HG03139 (cell line): Measurements from ENCODE around the gene SCLY.

ENCODE experiments used
- ATAC-seq: cut with Tn5 transposase; IDR thresholded peaks from one replicate; pipeline ENCODE4 v1.9.1; 2021; ENCODE audit not compliant: unreplicated experiment

SCLY gene

DNA sequence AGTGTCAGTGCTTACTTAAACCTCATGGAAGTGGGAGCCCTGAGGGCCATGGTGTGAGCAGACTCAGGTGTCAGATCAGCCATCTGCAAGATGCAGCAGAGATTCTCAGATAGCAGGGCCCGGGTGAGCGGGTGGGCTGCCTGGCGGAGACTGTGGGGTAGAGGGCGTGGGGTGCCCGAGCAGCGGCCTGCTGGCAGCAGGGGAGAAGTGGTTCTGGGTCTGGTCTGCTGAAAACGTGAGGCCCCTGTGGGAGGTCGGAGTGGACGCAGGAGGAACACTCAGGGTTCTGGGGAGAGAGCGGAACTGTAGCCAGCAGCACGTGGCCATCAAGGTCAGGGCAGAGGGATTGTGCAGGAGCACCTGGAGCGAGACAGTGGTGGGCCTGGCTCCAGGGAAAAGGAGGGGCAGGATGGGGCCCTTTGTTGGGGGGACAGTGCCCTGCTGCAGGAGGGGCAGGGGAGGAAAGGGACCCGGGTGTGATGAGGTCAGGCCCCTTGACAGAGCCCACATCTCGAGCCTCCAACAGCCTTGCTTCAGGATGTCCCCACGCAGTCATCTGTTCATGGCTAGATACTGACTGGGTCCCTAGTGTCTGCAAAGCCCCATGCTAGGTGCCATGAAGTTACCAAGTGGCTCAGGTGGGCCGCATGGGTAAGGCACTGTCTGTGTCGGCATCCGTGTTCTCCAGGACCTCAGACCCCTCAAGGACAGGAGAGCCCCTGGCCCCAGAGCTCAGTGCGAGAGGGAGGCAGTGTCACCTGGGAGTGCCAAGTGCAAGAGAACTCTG, 36.6 kb downstream of the SCLY start:
- ATAC-seq = no peak

DNA sequence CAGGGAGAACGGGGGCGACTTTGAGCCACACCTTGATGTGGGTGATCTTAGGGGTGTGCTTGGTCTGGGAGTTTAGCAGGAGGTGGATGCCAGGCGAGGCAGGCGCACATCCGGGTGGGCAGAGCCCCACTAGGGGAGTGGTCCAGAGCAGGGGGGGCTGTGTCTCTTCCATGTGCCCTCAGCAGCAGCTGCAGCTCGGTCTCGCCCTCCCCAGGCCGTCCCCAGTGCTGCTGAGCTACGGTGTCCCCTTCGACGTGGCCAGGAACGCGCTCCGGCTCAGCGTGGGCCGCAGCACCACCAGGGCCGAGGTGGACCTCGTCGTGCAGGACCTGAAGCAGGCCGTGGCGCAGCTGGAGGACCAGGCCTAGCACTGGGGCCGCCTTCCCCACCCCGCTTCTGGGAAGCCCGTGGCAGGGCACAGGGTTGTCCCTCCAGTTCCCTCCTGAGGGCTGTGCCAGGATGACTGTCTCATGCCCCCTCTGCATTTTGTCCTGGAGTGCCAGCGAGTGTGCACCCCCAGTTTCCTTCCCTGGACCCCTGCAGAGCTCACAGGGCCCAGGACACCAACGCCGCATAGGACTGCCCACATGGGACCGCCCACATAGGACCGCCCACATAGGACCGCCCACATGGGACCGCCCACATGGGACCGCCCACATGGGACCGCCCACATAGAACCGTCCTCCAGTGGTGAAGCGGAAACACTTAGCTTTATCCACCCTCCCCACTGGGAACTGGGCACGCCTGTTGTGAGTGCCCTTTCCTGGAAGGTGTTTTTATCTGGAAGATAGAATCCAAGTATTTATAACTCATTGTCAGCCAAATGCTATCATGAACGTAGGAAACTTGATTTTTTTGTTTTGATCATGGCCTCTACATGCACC, 37.4 kb downstream of the SCLY start:
- ATAC-seq = no peak

DNA sequence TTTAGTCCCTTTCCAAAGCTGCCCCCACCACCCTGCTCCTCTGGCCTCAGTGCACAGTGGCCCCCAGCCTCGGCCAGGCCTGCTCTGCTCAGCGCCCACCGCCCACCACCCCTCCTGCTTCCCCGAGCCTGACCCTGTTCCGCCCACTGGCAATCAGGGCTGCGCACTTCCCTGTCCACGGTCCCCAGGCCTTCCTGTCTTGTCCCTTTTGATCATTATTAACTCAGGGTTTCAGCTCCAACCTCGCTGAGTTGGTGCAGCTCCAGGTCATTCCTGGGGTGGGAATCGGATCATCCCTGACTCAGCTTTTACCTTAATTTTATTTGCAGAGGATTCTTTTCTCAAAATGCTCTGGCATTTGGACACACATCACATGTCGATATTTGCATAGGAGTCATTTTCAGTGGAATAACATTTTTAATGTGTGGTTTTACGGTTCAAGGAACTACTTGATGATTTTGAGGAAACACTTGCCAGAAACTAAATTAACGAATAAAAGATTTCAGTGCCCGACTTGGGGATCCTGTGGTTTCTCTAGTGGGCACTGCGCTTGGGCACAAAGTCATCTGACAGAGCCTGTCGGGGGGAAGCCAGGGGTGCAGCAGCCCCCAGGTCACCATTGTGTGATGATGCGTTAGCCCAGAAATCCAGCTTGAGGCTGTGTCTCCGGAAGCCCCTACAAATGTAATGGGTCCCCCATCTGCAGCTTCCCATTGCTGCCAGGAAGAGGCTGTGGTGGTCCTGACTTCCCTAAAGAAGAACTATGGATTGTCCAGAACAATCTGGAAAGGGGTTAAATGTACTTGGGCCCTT, 38.3 kb downstream of the SCLY start:
- ATAC-seq = no peak

- no peak for ATAC-seq
Measured at GRCh38 chr2:238099714-238100048, 38.9 kb downstream of the SCLY start.

GRCh38 chr2:238100049-238100820, 39.4 kb downstream of the SCLY start, which contains the start of gene ESPNL:
Gene ESPNL, plus strand, starts transcription at chr2:238100340. Its CDS starts 80 bp downstream, at chr2:238100420.
- no peak for ATAC-seq

DNA sequence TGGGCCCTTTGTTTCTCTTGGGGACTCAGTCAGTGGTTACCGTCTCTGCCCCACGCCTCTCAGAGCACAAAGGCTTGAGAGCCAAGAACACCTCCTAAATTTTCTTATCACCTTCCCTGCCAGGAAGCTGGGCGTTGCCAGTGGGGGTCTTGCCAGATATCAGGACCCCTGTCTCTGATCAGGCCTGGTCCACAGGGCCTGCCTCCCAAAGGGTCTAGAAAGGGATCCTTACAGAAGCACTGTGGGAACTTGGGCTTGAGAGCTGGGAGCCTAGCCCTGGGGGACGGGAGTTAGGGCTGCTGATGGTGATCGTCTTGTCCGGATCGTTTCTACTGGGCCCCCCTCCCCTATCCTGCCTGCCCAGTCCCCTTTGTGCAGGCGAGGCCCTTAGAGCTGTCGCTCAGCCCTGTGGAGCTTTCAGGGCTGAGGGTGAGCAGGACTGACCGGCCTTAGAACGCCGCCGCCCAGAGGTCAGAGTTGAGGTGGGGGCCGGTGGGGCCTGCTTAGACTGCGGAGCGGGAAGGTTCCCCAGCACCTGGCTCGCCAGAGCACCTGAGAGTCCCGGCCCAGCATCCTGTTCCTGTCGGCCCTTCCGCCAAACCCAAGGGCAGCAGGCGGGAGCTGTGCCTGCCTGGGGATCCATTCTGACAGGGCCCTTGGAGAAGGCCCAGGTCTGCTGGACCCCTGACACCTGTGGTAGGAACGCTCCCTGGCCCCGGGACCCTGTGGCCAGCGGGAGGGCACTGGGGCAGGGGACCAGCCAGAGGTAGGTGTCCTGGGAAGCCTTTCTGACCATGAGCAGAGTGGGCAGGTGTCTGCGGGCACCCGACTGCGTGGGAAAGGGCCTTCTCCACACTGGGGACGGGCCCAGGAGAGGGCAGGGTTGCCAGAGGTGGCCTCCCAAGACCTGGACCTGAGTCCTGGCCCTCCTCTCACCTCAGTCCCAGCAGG, 40.3 kb downstream of the SCLY start:
- no peak for ATAC-seq

DNA sequence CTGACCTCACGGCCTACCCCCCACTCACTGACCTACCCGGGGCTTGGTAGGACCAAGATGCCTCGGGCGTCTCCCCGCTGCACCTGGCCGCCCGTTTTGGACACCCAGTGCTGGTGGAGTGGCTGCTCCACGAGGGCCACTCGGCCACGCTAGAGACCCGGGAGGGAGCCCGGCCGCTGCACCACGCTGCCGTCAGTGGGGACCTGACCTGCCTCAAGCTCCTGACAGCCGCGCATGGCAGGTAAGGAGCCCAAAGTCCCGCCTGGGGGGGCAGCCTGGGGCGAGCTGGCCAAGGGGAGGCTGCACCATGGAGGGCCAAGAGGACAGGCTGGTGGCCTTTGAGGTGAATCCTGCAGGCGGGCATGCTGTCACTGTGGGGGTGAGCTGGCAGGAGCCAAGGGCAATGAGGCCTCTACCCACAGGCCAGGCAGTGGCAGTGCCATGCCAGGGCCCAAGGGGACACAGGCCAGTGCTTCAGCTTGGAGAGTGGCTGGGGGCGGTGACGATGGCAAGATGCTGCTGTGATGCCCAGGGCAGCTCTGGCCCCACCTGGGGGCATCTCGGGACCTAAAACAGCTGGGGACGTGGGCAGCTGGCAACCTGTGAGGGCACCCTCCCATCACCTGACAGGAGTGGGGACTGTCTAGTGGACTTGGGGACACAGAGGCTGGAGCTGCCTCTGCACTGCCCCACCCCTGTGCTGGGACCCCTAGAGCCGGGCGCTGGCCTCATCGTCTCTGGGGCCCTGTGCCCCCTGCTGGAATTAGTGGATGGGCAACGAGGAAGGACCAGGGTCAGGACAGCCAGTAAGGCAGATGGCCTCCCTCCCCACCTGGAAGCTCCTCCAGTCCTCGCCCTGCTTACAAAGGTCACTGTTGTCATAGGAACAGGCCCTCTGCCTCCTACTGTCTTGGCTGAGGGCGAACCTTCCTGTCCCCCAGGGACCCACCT, 41.4 kb downstream of the SCLY start:
- ATAC-seq = no peak

DNA sequence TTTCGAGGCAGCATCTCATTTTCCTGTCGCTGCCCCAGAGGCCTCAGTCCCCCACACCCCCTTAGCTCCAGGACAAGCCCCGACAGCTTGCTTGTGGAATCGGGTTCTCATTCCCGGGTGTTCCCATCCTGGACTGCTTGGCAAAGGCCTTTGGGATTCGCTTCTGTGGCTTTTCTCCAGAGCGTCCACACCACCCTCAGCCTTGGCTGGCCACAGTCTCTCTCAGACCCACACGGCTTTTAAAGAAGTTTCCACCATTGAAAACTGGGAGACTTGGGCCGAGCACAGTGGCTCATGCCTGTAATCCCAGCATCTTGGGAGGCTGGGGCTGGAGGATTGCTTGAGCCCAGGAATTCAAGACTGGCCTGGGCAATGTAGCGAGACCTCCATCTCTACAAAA, 42.1 kb downstream of the SCLY start:
- ATAC-seq = no peak

GRCh38 chr2:238103465-238104225, 42.8 kb downstream of the SCLY start:
- ATAC-seq = no peak

- ATAC-seq = no peak
Measured at GRCh38 chr2:238104226-238104690, 43.5 kb downstream of the SCLY start.

GRCh38 chr2:238104691-238105371, 44.0 kb downstream of the SCLY start:
- ATAC-seq = no peak

GRCh38 chr2:238105506-238106338, 44.9 kb downstream of the SCLY start:
- no peak for ATAC-seq

DNA sequence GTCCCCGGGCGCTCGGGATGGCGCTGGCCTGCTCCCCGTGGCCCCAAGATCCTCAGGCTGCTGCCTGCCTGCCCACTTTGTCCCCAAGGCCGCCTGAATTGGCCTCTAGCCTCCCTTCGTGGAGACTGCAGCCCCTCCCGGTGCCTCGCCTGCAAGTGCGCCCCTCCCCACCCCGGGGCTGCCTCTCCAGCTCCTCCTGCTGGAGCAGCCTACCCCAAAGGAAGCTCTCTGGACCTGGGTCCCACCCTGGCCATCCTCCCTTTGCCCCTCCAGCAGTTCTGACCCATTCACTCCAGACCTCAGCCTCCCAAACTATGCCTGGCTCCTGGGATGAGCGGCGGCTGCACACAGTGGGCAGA, 45.5 kb downstream of the SCLY start:
- ATAC-seq = no peak

DNA sequence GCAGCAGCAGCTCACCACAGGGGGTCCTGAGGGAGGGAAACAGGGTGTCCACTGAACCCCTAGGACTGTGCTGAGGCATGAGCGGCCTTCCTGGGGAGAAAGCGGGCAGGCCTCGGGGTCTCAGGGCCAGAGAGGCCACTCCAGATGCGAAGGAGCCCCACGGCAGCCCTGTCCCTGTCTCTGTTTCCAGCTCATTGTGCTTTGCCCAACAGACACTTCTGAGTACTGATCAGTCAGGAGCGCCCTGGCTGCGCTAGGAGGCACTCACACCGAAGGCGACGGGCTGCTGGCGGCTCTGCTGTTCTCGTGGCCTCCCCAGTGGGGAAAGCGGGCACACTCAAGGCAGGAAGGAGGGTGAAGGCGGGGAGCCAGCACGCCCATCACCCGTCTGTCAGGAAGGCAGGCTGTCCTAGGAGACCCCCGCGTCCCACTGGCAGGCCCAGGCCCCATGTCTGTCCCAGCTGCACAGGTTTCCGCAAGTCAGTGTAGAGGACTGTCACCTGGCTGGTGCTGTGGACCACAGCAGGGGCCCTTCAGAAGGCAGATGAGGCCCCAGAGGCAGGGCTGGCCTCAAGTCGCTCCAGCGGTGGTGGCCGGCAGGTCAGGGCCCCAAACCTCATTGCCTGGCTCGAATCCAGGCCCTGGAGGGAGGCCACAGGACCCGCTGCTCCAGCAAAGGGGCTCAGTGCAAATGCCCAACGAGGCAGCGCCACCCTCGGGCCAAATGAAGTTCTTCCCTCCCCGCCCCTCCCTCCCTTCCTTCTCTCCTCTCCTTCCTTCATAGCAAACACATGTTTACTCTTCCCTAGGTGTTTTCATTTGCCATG, 46.1 kb downstream of the SCLY start:
- no peak for ATAC-seq
